GM23248 (cell line): Measurements from ENCODE around the gene RPS8.

Experiments
- EZH2 ChIP-seq: fragments of 200-600 bp; sonication (generic); IDR thresholded peaks from 2 replicates; pipeline ENCODE4 v1.6.1; 2018; ENCODE audit warnings: antibody characterized with exemption, mild to moderate bottlenecking; ENCODE audit not compliant: insufficient read depth, poor library complexity, severe bottlenecking
- EZH2phosphoT487 ChIP-seq: fragments of 200-600 bp; sonication (generic); IDR thresholded peaks from 2 replicates; pipeline ENCODE4 v1.6.1; 2018; ENCODE audit warnings: antibody characterized with exemption, moderate library complexity, mild to moderate bottlenecking, low read depth; ENCODE audit not compliant: insufficient read depth

- TF ChIP-seq EZH2phosphoT487 (no peak), EZH2 (no peak)
Observed at GRCh38 chr1:44777547-44777946, 2.2 kb downstream of the RPS8 start.
